ENCODE results near the gene NDST1.
A peak's percentile ranks its signal among the peaks of the same experiment; 100 is the strongest.
"Not testable (repeated sequence)": the region's sequence is repeated elsewhere in the genome, so short reads cannot be mapped to it uniquely, and the experiment has no call there.

Gene NDST1

DNA sequence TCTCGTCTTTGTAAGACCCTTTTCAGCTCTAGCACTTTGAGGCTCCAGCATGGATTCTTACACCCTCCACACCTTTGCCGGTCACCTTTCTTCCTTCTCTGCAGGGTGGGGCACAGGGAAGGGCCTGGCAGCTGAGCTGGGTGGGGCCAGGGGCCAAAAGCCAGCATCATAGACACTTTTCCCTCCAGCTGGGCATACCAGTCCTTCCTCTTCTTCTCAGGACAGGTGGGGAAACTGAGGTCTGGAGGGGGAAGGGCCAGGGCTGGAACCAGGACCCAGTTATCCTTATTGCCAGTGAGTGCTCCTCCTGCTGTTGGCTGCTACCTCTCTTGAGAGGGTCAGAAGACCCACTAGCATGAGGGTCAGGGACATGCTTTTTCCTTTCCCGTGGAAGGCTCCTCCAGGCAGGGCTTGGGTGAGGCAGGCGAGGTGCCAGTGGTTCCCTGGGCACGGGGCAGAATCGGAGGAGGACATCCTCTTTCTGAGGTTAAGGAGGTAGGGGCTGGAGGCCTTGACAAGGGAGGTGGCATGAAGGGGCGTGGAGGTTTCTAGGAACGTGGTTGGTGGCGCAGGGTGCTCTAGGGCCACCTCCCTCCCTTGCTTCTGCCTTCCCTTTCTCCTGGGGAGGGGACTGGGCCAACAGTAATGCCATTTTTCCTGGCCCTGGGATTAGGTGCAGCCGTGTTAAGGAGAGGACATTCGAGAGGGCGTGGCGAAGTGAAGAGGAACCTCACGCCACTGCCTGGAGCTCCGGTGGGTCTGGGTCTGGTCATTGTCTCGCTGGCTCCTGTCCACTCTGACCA, at the start of gene NDST1:
NDST1 (plus strand) TSS at position 658 of the 803 bp plus-strand sequence. CDS start 13,124 bp downstream, outside the sequence.
- DNase-seq (ENCODE audit: low read depth), result no peak

DNA sequence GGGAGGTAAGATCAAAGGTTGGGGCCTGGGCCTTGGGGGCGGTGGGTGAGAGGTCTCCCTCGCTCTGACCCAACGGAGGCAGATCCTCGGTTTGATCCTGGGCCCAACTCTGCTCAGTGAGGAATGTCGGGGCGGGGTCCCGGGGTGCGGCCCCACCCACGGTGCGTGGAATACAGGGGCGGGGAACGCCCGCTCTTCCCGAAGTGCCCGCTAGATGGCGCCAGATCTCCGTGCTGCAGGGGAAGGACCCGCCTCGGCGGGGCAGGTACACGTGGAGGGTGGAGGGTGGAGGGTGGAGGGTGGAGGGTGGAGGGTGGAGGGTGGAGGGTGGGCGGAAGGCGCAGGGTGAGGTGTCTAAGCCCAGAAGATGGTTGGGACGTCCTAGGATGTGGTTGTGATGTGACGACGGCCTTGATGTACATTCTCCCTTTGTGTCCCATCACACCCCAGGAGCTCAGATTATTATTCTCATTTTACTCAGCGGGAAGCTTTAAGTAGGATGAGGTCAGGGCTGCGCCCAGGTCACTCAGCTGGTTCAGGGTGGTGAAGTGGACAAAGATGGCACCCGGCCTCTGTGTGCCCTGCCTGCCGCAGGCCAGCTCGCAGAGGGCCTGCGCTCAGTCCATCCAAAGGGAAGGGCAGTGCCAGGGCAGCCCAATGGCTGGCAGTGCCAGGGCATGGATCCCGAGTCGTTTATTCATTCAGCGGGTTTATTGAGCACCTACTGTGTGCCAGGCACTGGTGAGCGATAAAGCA, 49.0 kb upstream of the NDST1 start:
- peak; percentile 83 for DNase-seq (ENCODE audit: low read depth)

GRCh38 chr5:150460781-150461180, 47.1 kb upstream of the NDST1 start:
- no peak for DNase-seq (ENCODE audit: low read depth)

GRCh38 chr5:150461231-150461630, 46.7 kb upstream of the NDST1 start:
- DNase-seq (ENCODE audit: low read depth), result no peak

- no peak for DNase-seq (ENCODE audit: low read depth)
Observed at GRCh38 chr5:150464554-150465012, 43.3 kb upstream of the NDST1 start.

DNA sequence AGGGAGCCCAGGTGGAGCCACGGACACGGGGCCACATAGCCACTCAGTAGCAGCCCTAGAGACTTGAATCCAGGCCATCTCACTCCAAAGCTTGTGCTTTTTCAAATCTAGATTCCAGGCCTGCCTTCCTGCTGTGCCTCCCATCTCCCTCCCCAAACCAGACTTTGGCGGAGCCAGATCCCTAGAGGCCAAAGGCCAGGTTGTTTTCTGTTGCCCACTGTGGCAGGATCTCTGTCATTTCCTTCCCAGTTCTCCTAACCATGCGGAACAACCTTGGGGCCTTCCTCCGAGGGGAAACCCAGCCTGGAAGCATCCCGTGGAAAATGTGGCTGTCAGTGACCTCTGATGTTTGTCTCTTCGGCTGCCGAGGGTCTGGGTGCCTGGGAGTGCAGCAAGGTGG, 42.0 kb upstream of the NDST1 start:
- no peak for DNase-seq (ENCODE audit: low read depth)

DNA sequence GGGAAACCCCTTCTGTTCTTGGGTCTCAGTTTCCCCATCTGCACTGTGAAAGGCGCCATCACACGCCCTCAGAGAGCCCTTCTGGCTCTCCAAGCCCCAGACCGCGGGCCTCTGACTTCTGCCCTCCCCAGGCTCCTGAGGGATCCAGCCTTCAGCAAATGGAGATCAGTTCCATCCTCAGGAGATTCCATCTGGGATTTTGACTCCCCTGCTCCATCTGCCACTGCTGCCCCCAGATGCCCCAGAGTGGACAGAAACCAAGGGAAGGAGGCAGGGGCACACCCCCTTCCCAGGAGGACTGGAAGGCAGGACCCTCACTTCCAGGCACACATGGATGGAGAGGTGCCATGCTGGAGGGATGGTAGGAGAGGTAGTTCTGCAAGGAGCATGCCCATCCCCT, 39.7 kb upstream of the NDST1 start:
- no peak for DNase-seq (ENCODE audit: low read depth)

GRCh38 chr5:150469718-150470469, 38.0 kb upstream of the NDST1 start:
- no peak for DNase-seq (ENCODE audit: low read depth)

- no peak for DNase-seq (ENCODE audit: low read depth)
Observed at GRCh38 chr5:150473673-150474358, 34.1 kb upstream of the NDST1 start.

- DNase-seq (ENCODE audit: low read depth), result not testable (repeated sequence)
Observed at GRCh38 chr5:150476568-150476967, 31.4 kb upstream of the NDST1 start.

- no peak for DNase-seq (ENCODE audit: low read depth)
Observed at GRCh38 chr5:150479416-150479815, 28.5 kb upstream of the NDST1 start.

GRCh38 chr5:150481708-150481965, 26.3 kb upstream of the NDST1 start:
- DNase-seq (ENCODE audit: low read depth), result no peak

- no peak for DNase-seq (ENCODE audit: low read depth)
Observed at GRCh38 chr5:150481972-150482406, 25.9 kb upstream of the NDST1 start.

- no peak for DNase-seq (ENCODE audit: low read depth)
Observed at GRCh38 chr5:150484964-150485692, 22.8 kb upstream of the NDST1 start.

DNA sequence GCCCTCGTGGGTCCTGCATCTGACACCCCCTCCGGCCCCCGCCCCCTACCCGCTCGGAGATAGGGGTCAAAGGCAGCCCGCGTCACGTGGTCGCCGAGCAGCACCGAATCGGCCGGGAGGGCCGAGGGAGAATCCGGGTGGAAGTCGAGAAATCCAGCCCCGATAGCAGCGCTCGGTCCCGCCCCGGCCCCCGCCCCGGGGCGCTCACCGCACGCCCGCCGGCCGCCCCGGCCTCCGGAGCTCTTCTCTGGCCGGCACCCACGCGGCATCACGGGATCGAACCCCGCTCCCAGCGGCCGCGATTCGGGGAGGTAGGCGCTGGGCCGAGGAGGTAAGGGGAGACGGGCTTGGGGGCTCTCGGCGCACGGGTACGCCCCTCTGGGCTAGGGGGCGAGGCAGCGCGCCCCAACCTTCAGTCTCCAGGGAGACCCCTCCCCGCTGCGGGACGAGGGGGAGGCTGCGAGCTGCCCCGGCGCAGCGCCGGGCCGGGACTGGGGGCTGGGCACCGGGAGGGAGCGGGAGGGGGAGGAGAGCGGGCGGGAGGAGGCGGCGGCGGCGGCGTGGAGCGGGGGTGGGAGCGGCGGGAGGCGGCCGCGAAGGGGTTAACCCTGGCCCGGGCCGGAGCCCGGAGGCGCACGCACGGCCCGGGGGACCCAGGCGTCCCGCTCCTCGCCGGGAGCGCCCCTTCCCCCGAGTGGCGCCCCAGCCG, 22.1 kb upstream of the NDST1 start:
- DNase-seq (ENCODE audit: low read depth), result peak; percentile 10

- DNase-seq (ENCODE audit: low read depth), result peak; percentile 16
Observed at GRCh38 chr5:150486402-150487198, 21.3 kb upstream of the NDST1 start.

DNA sequence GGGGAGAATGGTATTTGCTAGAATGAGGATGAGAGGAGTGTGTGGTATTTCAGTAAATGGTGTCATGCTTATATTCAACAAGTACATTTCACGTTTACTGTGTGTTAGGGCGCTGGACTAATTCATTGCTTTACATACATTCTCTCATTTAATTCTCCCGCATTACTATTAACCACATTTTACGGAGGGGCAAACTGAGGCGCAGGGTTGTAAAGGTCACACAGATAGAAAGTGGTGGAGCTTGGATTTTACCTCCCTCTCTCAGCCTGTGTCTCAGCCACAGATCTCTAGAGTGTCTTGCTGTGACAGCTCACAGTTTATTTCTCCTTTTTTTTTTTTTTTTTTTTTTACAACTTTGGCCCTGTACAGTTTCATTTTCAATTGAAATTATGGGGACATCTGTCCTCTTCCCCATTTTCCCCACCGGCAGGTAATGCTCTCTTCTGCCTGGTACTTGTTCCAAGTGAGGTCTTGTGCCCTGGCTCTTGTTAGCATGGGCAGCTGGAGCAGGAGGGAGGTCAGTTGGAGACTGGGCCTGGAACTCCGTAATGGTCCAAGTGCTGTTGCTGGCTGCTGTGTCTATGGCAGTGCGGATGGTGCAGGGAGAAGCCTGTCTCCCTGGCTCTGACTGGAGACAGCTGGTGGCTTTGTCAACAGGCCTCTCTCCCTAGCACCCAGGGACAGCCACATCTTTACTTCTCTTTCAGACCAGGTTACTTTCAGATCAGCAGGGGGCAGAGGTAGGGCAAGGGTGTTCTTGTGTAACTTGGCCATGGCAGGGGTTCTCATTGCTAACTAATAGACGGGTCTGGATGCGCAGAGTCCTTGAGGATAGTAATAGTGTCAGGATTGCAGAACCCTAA, 20.5 kb upstream of the NDST1 start:
- no peak for DNase-seq (ENCODE audit: low read depth)

DNA sequence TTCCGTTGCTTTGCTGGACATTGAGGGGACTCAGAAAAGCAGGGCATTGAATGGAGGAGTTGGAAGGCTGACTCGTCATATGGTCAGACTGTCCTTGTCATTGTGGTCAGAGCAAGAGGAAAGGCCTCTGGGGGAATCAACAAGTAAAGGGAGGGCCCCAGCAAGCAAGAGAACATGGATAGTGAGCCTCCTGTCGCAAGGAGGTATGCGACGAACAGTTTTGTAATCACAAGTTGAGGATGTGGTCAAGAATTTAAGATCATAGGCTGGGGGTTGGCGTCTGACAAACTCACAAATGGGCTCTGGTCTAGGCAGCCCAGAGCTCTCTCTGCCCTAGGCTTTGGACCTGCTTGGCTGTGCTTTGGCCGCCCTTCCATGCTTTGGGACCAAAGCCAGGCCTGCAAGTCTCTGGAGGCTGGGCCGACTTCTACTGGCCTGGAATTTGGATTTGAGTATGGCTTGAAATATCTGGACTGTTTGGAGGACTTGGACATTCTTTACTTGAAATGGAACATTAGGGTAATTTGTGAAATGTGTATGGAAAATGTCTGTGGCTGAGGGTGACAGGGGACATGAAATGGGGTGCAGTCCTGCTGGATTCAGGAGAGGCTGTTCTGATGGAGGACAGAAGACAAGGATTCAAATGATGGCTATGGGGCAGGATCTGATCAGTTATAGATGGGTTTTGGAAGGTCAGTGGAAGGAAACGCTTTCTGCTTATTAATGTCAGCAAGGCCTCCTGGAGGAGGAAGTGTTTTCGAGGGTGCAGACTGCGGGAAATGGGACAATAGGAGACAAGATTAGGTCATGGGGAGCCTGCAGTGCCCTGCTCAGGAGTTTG, 19.2 kb upstream of the NDST1 start:
- no peak for DNase-seq (ENCODE audit: low read depth)

All from activated T-cell treated with anti-CD3 and anti-CD28 coated beads for 24 hours (primary cell).